ENCODE data around the gene CALY.
A peak's percentile ranks its signal among the peaks of the same experiment; 100 is the strongest.

Gene CALY

DNA sequence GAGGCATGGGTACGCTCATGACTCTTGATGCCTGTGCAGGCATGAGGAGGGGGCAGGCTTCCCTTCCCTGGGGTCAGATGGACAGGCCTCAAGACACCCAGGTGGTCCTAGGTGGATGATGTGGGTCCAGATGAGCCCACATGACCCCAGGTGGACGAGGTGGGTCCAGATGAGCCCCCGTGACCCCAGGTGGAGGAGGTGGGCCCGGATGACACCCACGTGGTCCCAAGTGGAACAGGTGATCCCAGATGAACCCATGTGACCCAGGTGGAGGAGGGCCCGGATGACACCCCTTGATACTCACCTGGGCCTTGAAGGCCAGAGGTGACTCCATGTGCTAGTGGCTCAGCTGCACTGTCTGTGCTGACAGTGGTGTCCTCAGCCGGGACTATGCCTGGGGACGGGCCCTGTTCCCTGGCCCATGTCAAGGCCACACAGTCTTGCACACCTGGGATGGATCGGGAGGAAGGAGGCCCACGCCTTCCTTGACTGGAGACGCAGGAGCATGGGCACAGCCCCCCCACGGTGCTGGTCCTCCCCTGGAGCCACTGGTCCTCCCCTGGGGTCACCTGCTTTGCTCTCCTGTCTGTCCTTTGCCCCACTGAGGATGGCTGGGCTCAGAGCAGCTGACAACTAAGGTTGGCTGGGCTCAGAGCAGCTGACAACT, 13.7 kb upstream of the CALY start:
- no peak for DNase-seq

DNA sequence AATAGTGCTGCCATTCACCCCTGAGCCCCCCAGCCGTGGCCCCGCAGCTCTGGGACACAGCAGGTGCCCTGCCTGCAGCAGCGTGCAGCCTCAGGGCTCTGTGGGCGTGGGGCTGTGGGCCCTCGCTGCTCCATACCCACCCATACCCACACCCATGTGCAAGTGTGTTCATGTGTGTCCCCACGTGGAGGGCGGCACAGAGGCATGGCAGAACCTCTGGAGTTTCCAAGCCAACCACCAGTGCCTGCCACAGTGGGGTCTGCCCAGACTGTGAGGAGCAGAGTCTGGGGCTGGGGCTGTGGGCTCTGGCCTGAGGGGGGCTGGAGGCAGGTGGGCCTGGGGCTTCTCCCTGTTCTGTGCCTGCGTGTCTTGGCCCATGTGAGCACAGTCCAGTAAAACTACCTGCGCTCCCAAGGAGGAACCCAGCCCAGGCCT, 12.9 kb upstream of the CALY start:
- no peak for DNase-seq

DNA sequence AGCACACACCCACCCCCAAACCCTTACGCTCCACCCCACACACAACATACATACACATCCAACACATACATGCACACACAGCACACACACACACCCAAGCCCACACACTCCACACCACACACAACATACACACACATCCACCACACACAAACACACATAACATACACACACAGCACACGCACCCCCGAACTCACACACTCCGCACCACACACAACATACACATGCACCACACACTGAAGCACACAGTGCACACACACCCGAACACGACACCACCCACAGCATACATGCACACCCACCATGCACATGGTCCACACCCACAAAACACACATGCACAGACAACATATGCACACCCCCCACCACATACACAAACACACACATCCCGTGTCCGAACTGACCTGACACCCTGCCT, 12.5 kb upstream of the CALY start:
- no peak for DNase-seq

DNA sequence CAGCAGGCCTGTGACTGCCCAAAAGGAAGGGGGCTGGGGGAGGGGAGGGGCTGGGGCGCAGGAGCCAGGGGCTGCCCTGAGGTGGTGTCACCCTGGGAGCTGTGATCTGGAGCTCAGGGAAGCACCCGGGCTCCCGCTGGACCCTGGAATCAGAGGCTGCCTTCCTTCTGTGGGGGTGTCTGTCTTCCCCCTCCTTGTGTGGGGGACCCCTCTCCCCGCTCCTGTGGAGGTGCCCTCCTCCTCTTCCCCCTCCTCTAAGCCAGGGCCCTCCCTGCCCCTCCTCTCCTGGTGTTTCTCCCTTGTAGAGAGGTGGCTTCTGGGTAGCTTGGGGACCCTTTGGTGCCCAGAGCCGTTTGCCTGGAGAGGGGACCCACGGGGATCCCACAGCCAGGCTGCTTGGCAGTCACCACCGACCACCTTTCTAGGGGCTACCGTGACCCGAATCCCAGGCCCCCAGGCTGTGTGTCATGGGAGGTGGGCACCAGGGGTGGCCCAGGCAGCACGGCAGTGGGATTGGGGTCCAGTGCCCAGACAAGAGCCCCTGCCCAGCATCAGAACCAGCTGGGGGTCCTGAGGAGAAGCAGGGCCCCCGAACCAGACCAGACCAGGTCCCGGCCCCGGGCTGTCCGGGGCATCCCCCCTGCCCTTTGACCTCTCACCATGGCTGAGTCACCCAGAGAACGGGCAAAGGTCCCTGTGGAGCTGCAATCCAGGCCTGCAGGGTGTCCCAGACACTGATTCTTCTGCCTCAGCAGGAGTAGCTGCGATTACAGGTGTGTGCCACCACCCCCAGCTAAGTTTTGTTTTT, 11.2 kb upstream of the CALY start:
- no peak for DNase-seq

DNA sequence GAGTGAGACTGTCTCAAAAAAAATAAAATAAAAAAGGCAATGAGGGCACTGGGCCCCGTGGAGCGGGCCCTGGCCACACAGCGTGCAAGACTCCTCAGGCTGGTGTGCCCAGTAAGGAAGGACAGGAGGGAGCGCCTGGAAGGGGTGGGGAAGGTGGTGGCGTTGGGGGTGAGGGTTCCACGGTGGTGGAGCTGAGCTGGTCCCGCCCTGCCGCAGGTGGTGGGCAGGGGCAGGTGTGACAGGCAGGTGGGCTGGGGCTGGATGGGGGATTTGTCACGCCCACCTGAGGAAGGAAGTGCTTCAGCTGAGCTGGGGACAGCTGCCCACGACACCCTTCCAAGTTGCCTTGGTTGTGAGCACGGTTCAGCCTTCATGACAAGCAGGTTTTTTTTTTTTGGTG, 9.7 kb upstream of the CALY start:
- DNase-seq: no peak

DNA sequence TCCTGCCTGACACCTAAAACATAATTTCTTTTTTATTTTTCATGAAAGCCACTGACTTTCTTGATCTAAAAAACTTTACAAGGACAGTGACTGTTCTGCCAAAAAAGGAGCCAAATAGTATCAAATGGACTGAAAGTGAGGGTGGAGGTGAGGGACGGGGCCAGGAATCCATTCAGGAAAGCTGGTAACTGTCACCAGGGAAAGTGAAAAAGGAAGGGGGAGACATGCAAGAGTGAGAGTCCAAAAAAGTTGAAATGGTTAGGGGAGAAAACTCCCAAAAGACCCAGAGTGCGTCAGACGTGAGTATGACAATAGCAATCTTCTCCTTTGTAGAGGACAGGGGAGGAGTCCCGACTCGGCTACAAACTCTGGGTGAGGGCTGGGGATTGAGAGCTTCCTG, 7.5 kb upstream of the CALY start:
- DNase-seq: no peak

DNA sequence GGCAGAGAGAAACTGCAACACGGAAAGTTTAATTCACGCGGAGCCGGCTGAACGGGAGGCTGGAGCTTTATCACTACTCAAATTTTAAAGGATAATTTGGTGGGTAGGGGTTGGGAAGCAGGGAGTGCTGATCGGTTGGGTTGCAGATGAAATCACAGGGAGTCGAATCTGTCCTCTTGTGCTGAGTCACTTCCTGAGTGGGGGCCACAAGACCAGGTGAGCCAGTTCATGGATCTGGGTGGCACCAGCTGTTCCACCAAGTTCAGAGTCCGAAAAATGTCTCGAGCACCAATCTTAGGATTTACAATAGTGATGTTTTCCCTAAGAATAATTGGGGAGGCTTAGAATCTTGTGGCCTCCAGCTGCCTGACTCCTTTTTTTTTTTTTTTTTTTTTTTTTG, 6.9 kb upstream of the CALY start:
- DNase-seq: no peak

DNA sequence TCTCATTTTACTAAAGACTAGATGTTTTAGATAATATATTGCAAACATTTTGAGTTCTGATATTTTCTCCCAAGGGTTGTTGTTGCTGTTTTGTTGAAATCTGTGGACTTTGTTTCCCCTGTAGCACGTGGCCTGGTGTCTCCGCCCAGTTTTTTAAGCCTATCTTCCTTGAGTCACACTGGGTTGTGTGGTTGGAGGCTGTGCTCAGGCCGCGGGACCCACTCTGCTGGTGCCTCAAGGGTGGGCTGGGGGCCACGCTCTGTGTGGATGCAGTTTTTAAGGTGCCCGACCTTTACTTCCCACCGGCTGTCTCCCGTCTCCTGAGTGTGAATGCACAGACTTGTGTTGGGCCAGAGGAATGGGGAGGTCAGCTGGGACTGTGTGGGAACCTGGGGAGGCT, 6.2 kb upstream of the CALY start:
- no peak for DNase-seq

DNA sequence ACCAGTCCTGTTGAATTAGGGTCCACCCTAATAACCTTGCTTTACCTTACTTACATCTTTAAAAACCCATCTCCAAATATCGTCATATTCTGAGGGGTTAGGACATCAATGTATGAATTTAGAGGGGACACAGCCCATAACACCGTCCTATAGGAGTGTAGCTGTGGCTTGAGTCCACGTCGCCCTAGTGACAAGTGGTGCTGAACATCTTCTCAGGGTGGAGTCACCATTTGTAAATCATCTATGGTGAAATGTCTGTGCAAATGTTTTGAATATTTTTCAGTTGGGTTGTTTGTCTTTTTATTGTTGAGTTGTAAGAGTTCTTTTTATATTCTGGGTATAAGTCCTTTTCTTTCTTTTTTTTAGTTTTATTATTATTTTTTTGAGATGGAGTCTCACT, 5.3 kb upstream of the CALY start:
- DNase-seq: no peak

DNA sequence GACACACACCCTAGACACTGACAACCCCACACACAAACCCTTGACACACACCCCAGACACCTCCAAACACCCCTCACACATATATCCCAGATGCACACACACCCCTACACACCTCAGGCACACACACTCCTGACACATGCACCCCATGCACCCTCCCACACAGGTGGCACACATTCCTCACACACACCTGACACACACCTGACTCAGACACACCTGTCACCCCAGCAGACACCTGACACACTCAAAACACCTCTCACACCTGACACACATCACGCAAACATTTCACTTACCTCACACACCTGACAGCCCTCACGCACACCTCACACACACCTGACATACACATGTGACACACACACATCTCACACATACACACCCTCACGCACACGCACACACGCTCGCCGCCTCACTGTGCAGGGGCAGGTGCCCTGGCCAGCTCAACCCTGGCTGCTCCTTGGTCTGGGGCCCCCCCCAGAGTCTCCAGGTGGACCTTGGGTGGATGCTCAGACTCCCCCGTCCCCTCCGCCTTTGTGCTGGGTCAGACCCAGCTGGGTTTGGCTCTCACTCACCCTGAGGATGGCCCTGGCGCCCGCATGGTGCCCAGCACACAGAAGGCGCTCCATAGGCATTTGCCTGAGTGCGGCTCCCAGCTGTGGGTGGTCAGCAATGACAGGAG, 3.1 kb upstream of the CALY start:
- no peak for DNase-seq

DNA sequence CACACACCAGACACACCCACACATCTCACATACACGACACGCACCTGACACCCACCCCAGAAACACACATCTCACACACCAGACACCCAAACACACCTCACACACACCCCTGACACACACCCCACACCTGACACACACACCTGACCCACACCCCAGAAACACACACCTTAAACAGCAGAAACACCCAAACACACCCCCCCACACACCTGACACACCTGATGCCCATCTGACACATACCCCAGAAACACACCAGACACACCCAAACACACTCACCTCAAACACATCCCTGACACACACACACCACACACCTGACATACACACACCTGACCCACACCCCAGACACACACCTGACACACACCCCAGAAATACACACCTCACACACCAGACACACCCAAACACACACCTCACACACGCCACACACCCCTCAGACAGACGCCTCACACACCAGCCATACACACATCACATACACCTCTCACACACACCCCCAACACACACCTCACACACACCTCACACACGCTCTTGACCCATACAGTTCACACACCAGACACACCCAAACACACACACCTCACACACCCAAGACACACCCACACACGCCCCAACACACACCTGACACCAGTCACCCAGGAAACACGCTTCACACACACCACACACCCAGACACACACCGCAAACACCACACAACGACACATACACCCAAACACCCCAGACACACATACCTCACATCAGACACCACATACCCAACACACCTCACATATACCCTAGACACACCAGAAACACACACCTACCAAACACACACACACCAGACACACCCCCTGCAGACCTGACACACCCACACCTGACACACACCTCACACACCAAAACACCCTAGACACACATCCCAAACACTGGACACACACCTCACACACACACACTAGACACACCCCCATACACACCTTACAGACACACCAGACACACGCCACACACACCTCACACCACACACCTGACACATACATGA, 1.7 kb upstream of the CALY start:
- no peak for DNase-seq

DNA sequence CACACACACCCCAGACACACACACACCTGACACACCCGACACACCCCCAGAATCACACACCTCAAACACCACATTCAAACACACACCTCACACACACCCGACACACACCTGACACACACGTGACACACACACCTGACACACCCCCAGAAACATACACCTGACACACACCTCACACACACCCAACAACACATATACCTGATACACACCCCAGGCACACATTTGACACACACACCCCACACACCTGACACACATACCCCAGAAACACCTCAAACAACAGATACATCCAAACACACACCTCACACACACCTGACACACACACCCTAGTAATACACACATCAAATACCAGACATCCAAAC, 652 bp upstream of the CALY start:
- DNase-seq: no peak

DNA sequence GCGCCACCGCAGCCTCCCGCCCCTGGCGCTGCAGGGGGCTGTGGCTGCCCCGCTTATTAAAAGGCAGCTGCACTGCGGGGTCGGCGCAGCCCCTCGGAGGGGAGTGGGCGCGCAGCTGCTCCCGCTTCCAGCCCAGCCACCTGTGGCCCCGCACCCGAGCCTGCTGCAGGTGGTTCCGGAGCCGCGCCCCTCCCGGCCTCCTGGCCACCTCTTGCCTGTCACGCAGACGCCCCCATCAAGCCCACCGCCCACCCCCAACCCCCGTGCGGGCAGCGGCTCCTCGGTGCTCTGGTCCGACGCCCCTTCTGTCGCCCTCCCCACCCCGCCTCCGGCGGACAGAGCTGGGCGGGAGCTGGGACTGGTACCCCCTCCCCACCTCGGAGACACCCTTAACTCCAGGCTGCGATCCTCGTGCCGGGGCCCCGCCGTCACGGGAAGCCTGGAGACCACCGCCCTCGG, 549 bp downstream of the CALY start:
- no peak for DNase-seq

DNA sequence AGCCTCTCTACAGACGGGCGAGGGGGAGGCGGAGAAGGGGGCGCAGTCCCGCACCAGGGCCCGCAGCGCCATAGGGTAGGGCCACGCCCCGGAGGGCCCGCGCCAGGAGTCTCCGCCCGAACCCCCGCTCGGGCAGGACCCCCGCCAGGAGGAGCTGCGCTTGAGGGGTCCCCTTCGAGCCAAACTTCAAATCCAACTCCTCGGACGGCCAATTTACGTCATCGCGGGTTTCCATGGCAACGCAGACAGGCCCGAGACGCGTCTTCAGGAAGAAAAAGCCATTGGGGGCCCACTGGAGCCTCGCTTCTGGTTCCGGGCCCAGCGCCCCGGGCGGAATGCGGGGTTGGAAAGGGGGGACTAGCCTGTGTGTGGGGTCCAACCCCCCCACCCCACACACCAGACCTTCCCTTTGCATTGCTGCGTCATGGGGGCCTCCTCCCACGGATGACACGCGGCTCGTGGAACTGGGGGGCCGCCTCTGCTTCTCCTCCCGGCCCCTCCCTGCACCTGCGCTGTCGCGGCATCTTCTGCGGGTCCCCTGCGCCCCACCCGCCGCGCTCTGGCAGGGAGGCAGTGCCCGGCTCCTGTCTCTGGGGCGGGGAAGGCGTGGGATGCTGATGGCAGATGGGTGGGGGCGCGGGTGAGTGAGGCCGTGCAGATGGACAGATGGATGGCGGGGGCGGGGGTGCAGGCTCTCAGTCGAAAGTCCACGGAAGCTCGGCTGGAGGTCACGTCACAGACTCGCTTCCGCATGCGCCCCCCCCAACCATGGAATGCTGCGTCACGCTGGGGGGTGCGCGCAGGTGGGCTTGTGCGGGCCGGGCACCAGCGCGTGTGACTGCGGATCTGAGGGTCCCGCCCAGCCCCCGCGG, 1.2 kb downstream of the CALY start:
- peak; percentile 85 for DNase-seq

DNA sequence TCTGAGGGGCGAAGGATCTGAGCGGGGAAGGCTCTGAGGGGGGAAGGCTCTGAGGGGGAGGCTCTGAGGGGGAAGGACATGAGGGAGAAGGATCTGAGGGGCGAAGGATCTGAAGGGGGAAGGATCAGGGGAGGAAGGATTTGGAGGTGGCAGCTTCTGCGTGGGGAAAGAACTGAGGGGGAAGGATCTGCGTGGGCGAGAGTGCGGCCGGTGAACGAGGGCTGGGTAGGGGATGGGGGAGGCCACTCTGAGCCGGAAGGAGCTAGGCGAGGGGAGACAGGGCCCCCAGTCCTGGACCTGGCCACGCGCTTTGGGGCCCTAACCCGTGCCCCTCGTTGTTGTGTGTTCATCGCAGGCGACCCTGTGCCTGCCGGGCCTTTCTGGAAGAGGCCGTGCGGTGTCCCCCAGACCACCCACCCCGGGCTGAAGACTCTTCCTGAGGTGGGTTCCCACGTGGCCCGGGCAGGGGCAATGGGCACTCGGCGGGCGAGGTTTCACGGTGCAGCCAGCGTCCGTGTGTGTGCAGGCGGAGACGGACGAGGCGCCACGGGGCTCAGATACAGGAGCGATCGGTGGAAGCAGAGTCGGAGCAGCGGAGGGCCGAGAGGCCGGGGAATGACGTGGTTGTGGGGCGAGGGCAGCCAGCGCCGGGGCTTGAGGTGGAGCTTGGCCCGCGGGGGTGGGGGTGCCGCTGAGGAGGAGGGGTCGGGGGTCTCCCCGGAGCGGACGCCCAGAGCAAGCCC, 2.0 kb downstream of the CALY start:
- DNase-seq: peak; percentile 57

DNA sequence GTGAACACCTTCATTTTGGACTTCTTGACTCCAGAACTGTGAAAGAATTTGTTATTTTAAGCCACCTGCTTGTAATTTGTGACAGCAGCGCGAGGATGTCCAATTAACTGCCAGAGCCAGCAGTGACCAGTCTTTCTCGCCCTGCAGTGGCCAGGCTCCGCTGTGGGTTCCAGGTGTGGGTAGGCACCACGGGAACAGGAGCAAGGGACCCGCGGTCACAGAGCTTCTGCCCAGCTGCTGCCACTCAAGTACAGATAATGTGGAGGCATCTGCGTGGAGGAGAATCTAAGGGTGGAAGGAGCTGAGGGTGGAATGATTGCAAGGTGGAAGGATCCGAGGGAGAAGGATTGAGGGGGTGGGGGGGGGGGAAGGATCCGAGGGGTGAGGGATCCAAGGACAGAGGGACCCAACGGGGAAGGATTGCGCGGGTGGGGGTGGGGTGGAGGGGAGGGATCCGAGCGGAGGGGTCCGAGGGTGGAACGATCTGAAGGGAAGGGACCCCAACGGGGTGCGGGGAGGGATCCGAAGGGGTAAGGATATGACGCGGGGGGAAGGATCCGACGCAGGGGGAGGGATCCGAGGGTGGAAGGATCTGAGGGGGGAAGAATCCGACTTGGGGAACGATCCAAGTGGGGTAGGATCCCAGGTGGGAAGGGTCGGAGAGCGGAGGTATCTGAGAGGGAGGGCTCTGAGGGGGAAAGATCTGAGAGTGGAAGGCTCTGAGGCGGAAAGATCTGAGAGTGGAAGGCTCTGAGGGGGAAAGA, 3.6 kb downstream of the CALY start:
- DNase-seq: no peak

DNA sequence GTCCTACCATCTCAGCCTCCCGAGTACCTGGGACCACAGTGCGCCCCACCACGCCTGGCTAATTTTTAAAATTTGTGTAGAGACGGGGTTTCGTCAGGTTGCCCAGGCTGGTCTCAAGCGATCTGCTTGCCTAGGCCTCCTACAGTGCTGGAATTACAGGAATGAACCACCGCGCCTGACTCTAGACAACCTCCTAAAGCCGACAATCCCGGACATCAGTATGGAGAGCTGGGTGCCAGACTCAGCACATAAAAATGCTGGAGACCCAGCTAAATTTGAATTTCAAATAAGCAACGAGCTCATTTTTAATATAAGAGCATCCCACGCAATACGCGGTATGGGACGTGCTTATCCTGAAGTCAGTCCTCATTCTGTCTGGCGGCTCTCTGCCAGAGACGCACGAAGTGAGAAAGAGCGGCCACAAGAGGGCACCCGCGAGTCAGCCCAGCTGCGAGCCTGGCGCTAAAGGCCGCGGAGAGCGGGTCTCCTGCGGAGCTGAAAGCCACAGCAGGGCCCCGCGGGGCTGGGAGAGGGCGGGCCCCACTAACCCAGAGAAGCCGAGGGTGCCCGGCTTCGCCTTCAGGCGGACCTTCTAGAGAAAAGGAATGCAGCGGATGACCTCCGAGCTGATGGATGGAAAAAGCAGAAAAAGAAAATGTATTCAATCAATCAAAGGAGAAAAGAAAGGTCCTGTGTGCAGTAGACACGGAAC, 7.0 kb downstream of the CALY start:
- DNase-seq: peak; percentile 95

DNA sequence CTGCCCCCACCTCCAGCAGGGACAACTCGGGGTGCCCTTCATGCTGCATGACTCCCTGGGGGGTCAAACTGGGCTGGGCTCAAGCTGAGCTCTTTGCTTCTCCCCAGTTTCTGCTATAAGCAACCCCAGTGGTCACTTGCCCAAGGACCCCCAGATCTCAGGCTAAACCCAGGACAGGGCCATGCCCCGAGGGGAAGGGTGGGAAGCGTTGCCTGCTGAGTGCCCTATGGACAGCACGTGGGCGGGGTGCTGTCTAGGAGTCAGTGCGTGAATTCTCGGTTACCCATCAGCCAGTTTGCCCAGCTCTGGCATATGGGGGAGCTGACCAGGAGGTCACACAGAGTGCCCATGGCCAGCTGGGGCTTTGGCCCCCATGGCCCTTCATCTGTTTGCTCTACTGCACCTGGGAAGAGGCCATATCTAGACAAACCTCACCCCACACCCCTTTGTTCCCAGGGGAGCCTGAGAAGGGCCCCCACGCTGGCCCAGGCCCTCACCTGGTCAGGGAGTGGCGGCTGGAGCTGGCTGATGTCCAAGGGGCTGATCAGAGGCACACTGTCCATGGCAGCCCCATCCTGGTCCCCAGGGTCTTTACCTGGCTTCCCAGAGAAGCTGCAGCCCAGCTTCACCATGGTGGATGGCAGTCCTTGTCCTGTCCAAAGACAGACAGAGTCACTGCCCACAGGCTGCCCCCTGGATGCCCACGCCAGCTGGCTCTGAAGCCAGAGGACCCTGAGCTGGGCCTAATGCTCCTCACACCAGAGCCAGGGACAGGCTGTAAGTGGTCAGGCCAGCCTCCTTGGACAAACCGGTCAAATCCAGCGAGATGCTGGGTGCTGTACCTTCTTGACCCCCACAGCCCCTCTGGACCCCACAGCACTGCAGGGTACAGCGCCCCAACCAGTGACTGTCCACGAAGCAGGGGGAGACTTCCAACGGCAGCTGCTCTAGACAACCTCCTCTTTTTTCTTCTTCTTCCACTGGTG, 8.0 kb downstream of the CALY start:
- no peak for DNase-seq

Measured in stimulated activated CD8-positive, alpha-beta memory T cell treated with anti-CD3 and anti-CD28 coated beads, Interleukin-4, amount 100 ng/mL, for 48 hours (primary cell).